ENCODE results near the gene CEMIP2. TPM values are rescaled to one million over a fixed set of nuclear protein-coding genes. Genes with fewer than 3 reads are reported as not detected.

Gene CEMIP2
- total and polyA plus RNA-seq, 2 of the 13 experiments (the other 11 are each of a cell fraction or from before 2014, with no cell fraction given): 94.3 to 128 TPM

DNA sequence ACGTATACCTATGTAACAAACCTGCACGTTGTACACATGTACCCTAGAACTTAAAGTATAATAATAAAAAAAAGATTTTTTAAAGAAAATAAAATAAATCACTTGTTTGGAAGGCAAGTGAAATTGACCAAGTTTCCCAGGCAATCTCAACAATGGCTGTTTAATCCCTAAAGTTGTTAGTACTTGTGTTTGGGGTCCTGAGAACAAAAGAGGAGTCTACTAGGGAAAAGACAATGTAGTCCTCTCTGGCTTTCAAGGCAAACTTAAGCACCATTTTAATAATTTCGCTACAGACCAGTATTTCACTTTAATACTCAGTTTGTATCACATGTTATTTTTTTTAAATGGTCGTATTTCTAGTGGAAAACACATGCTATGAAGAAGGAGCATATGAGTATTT lies 14.2 kb downstream of the CEMIP2 start:
- CTCF ChIA-PET (ENCODE audit: low intra/inter-chr PET ratio, low total read pairs): no interaction called here
- no peak overlapping the region for H2AFZ ChIP-seq (ENCODE audit: low read length)

More for the DNA sequence above, 14.2 kb downstream of the CEMIP2 start:
- Histone ChIP-seq H3K4me1 (ENCODE audit: insufficient read depth, low read length) (peaks cover 73% of the 10 kb centered on the region), H3K9ac (ENCODE audit: insufficient read depth, low read depth, low read length) (no peak overlapping the region), H3K27ac (ENCODE audit: extremely low read length, insufficient read depth, low read length) (no peak overlapping the region), H3K9me3 (ENCODE audit: low read length) (no peaks in the 10 kb centered on the region), H3K36me3 (replicated peaks in 1 of 2; ENCODE audit: control insufficient read depth in 1 of 2, insufficient read depth in 2 of 2, low read length in 2 of 2) (peaks cover 4 to 10% of the 10 kb centered on the region in 2 experiments; a peak in 4 of 5 replicates), H3K4me2 (ENCODE audit: low read depth, low read length) (no peak overlapping the region), H3K4me3 (replicated peaks in 1 of 3; ENCODE audit: insufficient read depth in 1 of 3, low read depth in 2 of 3, low read length in 3 of 3) (no peak overlapping the region), H4K20me1 (ENCODE audit: insufficient read depth, low read length) (peaks cover 13% of the 10 kb centered on the region), H3K27me3 (ENCODE audit: control insufficient read depth in 1 of 2, insufficient read depth in 2 of 2, low read length in 2 of 2) (no peaks in the 10 kb centered on the region), H3K79me2 (ENCODE audit: insufficient read depth, low read length) (peaks cover 93% of the 10 kb centered on the region)
- in situ Hi-C loops (cut with HindIII; ENCODE audit: extremely low pct_ligation_motif_present, low pct_unique_long_range_greater_than_20kb): no loop called here
- intact Hi-C loops (cut with micrococcal nuclease; ENCODE audit: unreplicated experiment): no loop called here
- no peak for ATAC-seq
- no TSS peak for BruUV-seq (replicated peaks)
- no peak for DNase-seq (ENCODE audit: low spot score)
- peak; percentile 80 for TF ChIP-seq RBM22 (optimal IDR thresholded peaks at IDR 0.05; ENCODE audit: low read length)
- TF ChIP-seq, protein P1, sequence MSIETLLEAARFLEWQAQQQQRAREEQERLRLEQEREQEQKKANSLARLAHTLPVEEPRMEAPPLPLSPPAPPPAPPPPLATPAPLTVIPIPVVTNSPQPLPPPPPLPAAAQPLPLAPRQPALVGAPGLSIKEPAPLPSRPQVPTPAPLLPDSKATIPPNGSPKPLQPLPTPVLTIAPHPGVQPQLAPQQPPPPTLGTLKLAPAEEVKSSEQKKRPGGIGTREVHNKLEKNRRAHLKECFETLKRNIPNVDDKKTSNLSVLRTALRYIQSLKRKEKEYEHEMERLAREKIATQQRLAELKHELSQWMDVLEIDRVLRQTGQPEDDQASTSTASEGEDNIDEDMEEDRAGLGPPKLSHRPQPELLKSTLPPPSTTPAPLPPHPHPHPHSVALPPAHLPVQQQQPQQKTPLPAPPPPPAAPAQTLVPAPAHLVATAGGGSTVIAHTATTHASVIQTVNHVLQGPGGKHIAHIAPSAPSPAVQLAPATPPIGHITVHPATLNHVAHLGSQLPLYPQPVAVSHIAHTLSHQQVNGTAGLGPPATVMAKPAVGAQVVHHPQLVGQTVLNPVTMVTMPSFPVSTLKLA (IDR thresholded peaks at IDR 0.05): peak; percentile 77
- TF ChIP-seq, protein P2, sequence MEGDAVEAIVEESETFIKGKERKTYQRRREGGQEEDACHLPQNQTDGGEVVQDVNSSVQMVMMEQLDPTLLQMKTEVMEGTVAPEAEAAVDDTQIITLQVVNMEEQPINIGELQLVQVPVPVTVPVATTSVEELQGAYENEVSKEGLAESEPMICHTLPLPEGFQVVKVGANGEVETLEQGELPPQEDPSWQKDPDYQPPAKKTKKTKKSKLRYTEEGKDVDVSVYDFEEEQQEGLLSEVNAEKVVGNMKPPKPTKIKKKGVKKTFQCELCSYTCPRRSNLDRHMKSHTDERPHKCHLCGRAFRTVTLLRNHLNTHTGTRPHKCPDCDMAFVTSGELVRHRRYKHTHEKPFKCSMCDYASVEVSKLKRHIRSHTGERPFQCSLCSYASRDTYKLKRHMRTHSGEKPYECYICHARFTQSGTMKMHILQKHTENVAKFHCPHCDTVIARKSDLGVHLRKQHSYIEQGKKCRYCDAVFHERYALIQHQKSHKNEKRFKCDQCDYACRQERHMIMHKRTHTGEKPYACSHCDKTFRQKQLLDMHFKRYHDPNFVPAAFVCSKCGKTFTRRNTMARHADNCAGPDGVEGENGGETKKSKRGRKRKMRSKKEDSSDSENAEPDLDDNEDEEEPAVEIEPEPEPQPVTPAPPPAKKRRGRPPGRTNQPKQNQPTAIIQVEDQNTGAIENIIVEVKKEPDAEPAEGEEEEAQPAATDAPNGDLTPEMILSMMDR (CRISPR knock-in tag; IDR thresholded peaks at IDR 0.05): no peak
- POLR2A ChIA-PET: interaction anchor here (1.6 kb wide), 1 partner anchor 13 kb away, joined by 7 read pairs; no protein-coding TSS in a partner anchor
- WGBS (ENCODE audit: low lambda C conversion rate): 93% methylated on average over 4 of the region's 4 CpGs
- FAIRE-seq: no peak
